GF-D8 (cell line): ENCODE data around the gene USHBP1.

Experiments
- DNase-seq: peaks from one replicate; lab custom pipeline; 2025; lab: John Stamatoyannopoulos, UW

The USHBP1 gene

GRCh38 chr19:17262557-17262956 lies 2.0 kb downstream of the USHBP1 start:
- no peak for DNase-seq

- DNase-seq, result peak; percentile 63
Observed at GRCh38 chr19:17260842-17261325, 3.7 kb downstream of the USHBP1 start.

- DNase-seq, result no peak
Observed at GRCh38 chr19:17259934-17260333, 4.6 kb downstream of the USHBP1 start.

- no peak for DNase-seq
Observed at GRCh38 chr19:17259118-17259780, 5.3 kb downstream of the USHBP1 start.

GRCh38 chr19:17256130-17256529 lies 8.4 kb downstream of the USHBP1 start:
- no peak for DNase-seq

GRCh38 chr19:17255150-17255621 lies 9.4 kb downstream of the USHBP1 start:
- no peak for DNase-seq

- no peak for DNase-seq
Observed at GRCh38 chr19:17254636-17255035, 9.9 kb downstream of the USHBP1 start.

GRCh38 chr19:17249887-17250548 lies 14.5 kb downstream of the USHBP1 start:
- no peak for DNase-seq

GRCh38 chr19:17248011-17248776 lies 16.4 kb downstream of the USHBP1 start:
- DNase-seq, result no peak

- DNase-seq, result no peak
Observed at GRCh38 chr19:17246681-17247425, 17.7 kb downstream of the USHBP1 start.

- DNase-seq, result no peak
Observed at GRCh38 chr19:17245535-17245984, 19.0 kb downstream of the USHBP1 start, which contains the start of gene NR2F6. Gene NR2F6, minus strand, starts transcription at chr19:17245919. Its CDS starts 699 bp downstream, at chr19:17245220.

GRCh38 chr19:17244618-17245534 lies 19.7 kb downstream of the USHBP1 start:
- no peak for DNase-seq

GRCh38 chr19:17243830-17244617 lies 20.5 kb downstream of the USHBP1 start:
- DNase-seq, result no peak

- DNase-seq, result no peak
Observed at GRCh38 chr19:17243211-17243829, 21.2 kb downstream of the USHBP1 start.

- no peak for DNase-seq
Observed at GRCh38 chr19:17242431-17243208, 21.9 kb downstream of the USHBP1 start.

- no peak for DNase-seq
Observed at GRCh38 chr19:17240826-17241399, 23.6 kb downstream of the USHBP1 start.

GRCh38 chr19:17240062-17240752 lies 24.3 kb downstream of the USHBP1 start:
- DNase-seq, result no peak
